Psoas muscle (tissue), 8 donors: Measurements from ENCODE around the gene DR1. TPM values are rescaled to one million over a fixed set of nuclear protein-coding genes. Genes with fewer than 3 reads are reported as not detected.

ENCODE experiments used
- ATAC-seq, 4 donors: fragments of 200-7000 bp; cut with Tn5 transposase; one replicate each; pipeline ENCODE4 v1.9.1; 2020; ENCODE audit warnings: moderate library complexity in 3 of 4, mild to moderate bottlenecking in 2 of 4
- DNase-seq, 2 donors: peaks; one replicate each; pipeline ENCODE4 v3.0.0-alpha.2; 2020
- H3K27ac ChIP-seq: fragments of 200-600 bp; one replicate; pipeline ENCODE4 v1.8.0; 2022
- H3K27me3 ChIP-seq, 3 donors: fragments of 200-600 bp in 1 of 3; one replicate each; pipeline versions ENCODE4 v1.6.1 to v1.8.0; 2013 to 2022; ENCODE audit warnings: low read length in 2 of 3, mild to moderate bottlenecking in 2 of 3, moderate library complexity in 1 of 3; ENCODE audit not compliant: insufficient read depth in 3 of 3
- H3K36me3 ChIP-seq, 2 donors: fragments of 200-600 bp in 1 of 2; one replicate each; pipeline versions ENCODE4 v1.6.1 to v1.8.0; 2013 to 2022; ENCODE audit warnings: low read depth in 1 of 2, mild to moderate bottlenecking in 1 of 2, moderate library complexity in 1 of 2; ENCODE audit not compliant: insufficient read depth in 1 of 2
- H3K4me1 ChIP-seq: fragments of 200-600 bp; one replicate; pipeline ENCODE4 v1.8.0; 2022
- H3K4me3 ChIP-seq: fragments of 200-600 bp; one replicate; pipeline ENCODE4 v1.8.0; 2022; ENCODE audit warnings: mild to moderate bottlenecking
- H3K9me3 ChIP-seq: fragments of 200-600 bp; one replicate; pipeline ENCODE4 v1.8.0; 2022
- CTCF ChIP-seq: fragments of 200-600 bp; IDR thresholded peaks from one replicate; pipeline ENCODE4 v1.8.0; 2022; ENCODE audit warnings: antibody characterized with exemption
- WGBS, 3 donors: extraction: QIAGEN DNeasy Blood & Tissue Kit; methylation state at CpG; one replicate each; pipeline versions ENCODE4 v1.1.6 to v1.1.7; 2013; 5-methylcytosine and 5-hydroxymethylcytosine counted together
- intact Hi-C, 2 donors: fragments of 100-400 bp; cut with DNase I; formaldehyde crosslinking; loops; one replicate each; pipeline versions ENCODE4 v1.11.0 to v1.14.2; 2022
- polyA plus RNA-seq, 3 donors: library from polyadenylated mRNA; stranded (reverse); fragments of 200-250 nt; gene quantifications; one replicate each; pipeline ENCODE4 v1.2.3, GENCODE V29; 2013
- total RNA-seq, 4 donors: library from RNA; stranded (reverse); fragmentation: NEBNext Ultra II Directional in 2 of 4; extraction: Animal tissue kit (Norgen Biotek cat#: 25700) in 2 of 4; gene quantifications; one replicate each; pipeline versions ENCODE4 v1.2.1 to v1.2.4, GENCODE V29; 2021 to 2023
- donor health status: healthy with polysubstance abuse.
- donor health status: DM: no; HTN: no; CAD: no; lungs with moderate emphysema.
- donor health status: Bipolar disorder and iron deficiency.
- donor health status: healthy.
- donor health status: DM: yes; HTN: yes; CAD: no.
- donor health status: DM: no; HTN: no; CAD: no.
- donor health status: DM: no; HTN: no; CAD: no.
- donor health status: DM: yes; HTN: yes; CAD: no.

Gene DR1
- total and polyA plus RNA-seq, 7 donors: 13.6 to 46.7 (median 38.1) TPM

- Histone ChIP-seq H3K27me3 (no peaks in the 10 kb centered on the region), H3K4me3 (no peak overlapping the region), H3K36me3 (no peaks in the 10 kb centered on the region), H3K9me3 (no peaks in the 10 kb centered on the region), H3K27ac (no peak overlapping the region), H3K4me1 (no peaks in the 10 kb centered on the region)
- DNase-seq: no peak
- ATAC-seq: no peak
- intact Hi-C loops: no loop called here
- WGBS, 3 donors: 97 to 100% (median 98%) methylated on average over 2 of the region's 2 CpGs
- TF ChIP-seq CTCF: no peak
Observed at GRCh38 chr1:93394514-93394913, 48.8 kb downstream of the DR1 start.

GRCh38 chr1:93395195-93395594, 49.5 kb downstream of the DR1 start:
- WGBS, 3 donors: 89 to 96% (median 94%) methylated on average over 1 of the region's 1 CpG
- no peaks in the 10 kb centered on the region for H3K27me3 ChIP-seq
- no peak for TF ChIP-seq CTCF
- DNase-seq (no peak), ATAC-seq (no peak)
- no peaks in the 10 kb centered on the region for H3K36me3 ChIP-seq
- H3K4me1 ChIP-seq: no peaks in the 10 kb centered on the region
- H3K4me3 ChIP-seq: no peak overlapping the region
- no peaks in the 10 kb centered on the region for H3K9me3 ChIP-seq
- intact Hi-C loops: no loop called here
- no peak overlapping the region for H3K27ac ChIP-seq

GRCh38 chr1:93399781-93400180, 54.1 kb downstream of the DR1 start:
- H3K4me3 ChIP-seq: no peak overlapping the region
- intact Hi-C loops: no loop called here
- no peak overlapping the region for H3K27ac ChIP-seq
- H3K27me3 ChIP-seq: no peaks in the 10 kb centered on the region
- no peaks in the 10 kb centered on the region for H3K36me3 ChIP-seq
- ATAC-seq: no peak
- no peaks in the 10 kb centered on the region for H3K9me3 ChIP-seq
- TF ChIP-seq CTCF: no peak
- H3K4me1 ChIP-seq: no peaks in the 10 kb centered on the region
- DNase-seq: no peak

- H3K9me3 ChIP-seq: no peaks in the 10 kb centered on the region
- DNase-seq (no peak), ATAC-seq (no peak)
- no peak overlapping the region for H3K4me3 ChIP-seq
- intact Hi-C loops: no loop called here
- no peaks in the 10 kb centered on the region for H3K27me3 ChIP-seq
- WGBS, 3 donors: 87 to 94% (median 88%) methylated on average over 4 of the region's 4 CpGs
- no peaks in the 10 kb centered on the region for H3K36me3 ChIP-seq
- no peak for TF ChIP-seq CTCF
- H3K4me1 ChIP-seq: no peaks in the 10 kb centered on the region
- no peak overlapping the region for H3K27ac ChIP-seq
Observed at GRCh38 chr1:93408203-93408602, 62.5 kb downstream of the DR1 start.

GRCh38 chr1:93411000-93411399, 65.3 kb downstream of the DR1 start:
- DNase-seq (no peak), ATAC-seq (no peak)
- no peak for TF ChIP-seq CTCF
- intact Hi-C loops: no loop called here
- Histone ChIP-seq H3K4me1 (no peaks in the 10 kb centered on the region), H3K9me3 (no peaks in the 10 kb centered on the region), H3K27me3 (no peaks in the 10 kb centered on the region), H3K27ac (no peak overlapping the region), H3K36me3 (no peaks in the 10 kb centered on the region), H3K4me3 (no peak overlapping the region)
- 59 to 75% (median 73%) methylated on average over 2 of the region's 2 CpGs for whole genome bisulfite sequencing, 3 donors
